HG03439 (cell line): ENCODE results near the gene ADAMTS14.
"Not testable (repeated sequence)": the region's sequence is repeated elsewhere in the genome, so short reads cannot be mapped to it uniquely, and the experiment has no call there.

Source experiments
- ATAC-seq: cut with Tn5 transposase; IDR thresholded peaks from one replicate; pipeline ENCODE4 v1.9.1; 2021; ENCODE audit warnings: mild to moderate bottlenecking, moderate library complexity; ENCODE audit not compliant: unreplicated experiment

ADAMTS14 gene

GRCh38 chr10:70749756-70750155 is 77.5 kb downstream of the ADAMTS14 start:
- ATAC-seq, result no peak

GRCh38 chr10:70750156-70750703 is 77.9 kb downstream of the ADAMTS14 start:
- no peak for ATAC-seq

- ATAC-seq, result no peak
These were observed 79.0 kb downstream of the ADAMTS14 start for GRCh38 chr10:70751356-70751755.

- ATAC-seq, result no peak
These were observed 79.7 kb downstream of the ADAMTS14 start for GRCh38 chr10:70751991-70752390.

GRCh38 chr10:70752571-70752970 is 80.3 kb downstream of the ADAMTS14 start:
- ATAC-seq, result no peak

- no peak for ATAC-seq
These were observed 80.8 kb downstream of the ADAMTS14 start for GRCh38 chr10:70753026-70753663.

GRCh38 chr10:70753841-70754621 is 81.7 kb downstream of the ADAMTS14 start:
- no peak for ATAC-seq

- ATAC-seq, result no peak
These were observed 84.5 kb downstream of the ADAMTS14 start for GRCh38 chr10:70756700-70757360.

- no peak for ATAC-seq
These were observed 85.5 kb downstream of the ADAMTS14 start for GRCh38 chr10:70757856-70758255.

GRCh38 chr10:70758757-70759514 is 86.6 kb downstream of the ADAMTS14 start:
- no peak for ATAC-seq

GRCh38 chr10:70759781-70760180 is 87.5 kb downstream of the ADAMTS14 start:
- no peak for ATAC-seq

- ATAC-seq, result no peak
These were observed 88.0 kb downstream of the ADAMTS14 start for GRCh38 chr10:70760271-70760787.

GRCh38 chr10:70761031-70761601 is 88.8 kb downstream of the ADAMTS14 start:
- ATAC-seq, result no peak

GRCh38 chr10:70761727-70762350 is 89.5 kb downstream of the ADAMTS14 start:
- ATAC-seq, result no peak

- no peak for ATAC-seq
These were observed 90.3 kb downstream of the ADAMTS14 start for GRCh38 chr10:70762441-70763175.

GRCh38 chr10:70763567-70763966 is 91.3 kb downstream of the ADAMTS14 start:
- no peak for ATAC-seq

GRCh38 chr10:70765794-70766594 is 93.7 kb downstream of the ADAMTS14 start:
- no peak for ATAC-seq

GRCh38 chr10:70768026-70768685 is 95.8 kb downstream of the ADAMTS14 start:
- ATAC-seq, result not testable (repeated sequence)
